GM21717 (cell line): ENCODE measurements around the gene FSTL4.

Source experiments
- ATAC-seq: cut with Tn5 transposase; IDR thresholded peaks from one replicate; pipeline ENCODE4 v1.9.1; 2021; ENCODE audit warnings: mild to moderate bottlenecking, moderate library complexity; ENCODE audit not compliant: unreplicated experiment

The FSTL4 gene

DNA sequence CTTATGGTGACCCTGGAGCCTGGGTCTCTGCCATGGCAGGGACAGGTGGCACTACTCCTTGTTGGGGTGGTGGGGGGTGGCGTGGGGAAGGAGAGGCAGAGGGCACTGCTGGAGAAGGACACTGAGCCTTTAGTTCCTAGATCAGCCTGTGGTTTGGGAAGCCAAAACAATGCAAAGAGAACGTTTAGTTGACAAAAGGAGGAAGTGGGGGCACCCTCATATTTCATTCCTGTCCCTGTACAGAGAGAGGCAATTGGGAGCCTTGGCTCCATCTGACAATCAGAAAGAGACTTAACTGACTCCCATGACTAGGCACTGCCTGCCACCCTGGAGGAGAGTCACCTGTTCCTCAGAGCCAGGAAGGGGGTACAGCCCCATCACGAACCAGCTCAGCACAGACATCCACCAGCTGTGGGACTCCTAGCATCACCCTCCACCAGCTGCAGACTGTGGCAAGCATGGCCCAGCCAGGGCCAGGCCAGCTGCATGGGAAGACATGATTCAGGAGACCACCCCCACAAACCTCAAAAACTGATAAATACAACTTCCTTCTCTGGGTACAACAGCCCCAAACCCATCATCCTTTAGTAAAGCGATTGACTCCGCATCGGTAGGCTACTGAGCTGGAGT, 303.1 kb downstream of the FSTL4 start:
- ATAC-seq = no peak

DNA sequence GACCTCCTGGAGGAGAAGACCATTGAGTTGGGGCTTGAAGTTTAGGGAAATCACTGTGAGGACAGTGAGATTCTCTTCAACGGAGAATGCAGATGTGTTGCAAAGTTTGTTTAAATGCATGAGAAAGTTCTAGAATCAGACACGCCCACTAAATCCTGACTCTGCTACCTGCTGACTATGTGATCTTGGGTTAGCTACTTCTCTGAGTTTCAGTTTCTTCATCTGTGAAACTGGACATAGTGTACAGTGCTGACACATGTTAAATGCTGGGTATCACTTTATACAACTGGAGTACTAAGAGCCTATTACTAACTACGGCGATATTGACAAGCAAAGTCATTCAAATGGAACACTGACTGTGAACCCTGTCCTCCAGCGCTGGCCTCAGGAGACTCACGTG, 305.1 kb downstream of the FSTL4 start:
- no peak for ATAC-seq

DNA sequence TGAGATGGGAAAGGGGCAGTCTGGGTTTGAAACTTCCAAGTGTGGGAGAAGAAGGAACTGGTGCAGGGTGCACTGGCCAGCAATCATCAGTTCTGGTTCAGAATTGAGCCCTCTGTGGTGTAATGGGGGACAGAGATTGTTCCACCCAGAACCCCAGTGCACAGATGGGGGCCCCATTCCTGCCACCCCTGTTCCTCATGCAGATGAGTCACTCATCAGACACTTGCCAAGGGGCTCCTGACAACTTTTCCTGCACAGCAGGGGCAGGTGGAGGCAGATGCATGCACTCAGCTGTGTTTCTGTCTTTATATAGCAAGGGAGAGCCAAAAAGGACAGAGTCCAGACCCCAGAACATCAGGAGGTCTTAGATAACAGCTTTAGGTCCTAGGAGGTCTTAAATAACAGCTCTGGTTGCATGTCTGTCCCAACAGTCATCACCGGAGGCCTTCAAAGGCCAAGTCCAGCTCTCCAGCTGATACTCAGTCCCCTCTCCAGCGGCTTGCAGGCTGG, 307.6 kb downstream of the FSTL4 start:
- ATAC-seq = no peak

DNA sequence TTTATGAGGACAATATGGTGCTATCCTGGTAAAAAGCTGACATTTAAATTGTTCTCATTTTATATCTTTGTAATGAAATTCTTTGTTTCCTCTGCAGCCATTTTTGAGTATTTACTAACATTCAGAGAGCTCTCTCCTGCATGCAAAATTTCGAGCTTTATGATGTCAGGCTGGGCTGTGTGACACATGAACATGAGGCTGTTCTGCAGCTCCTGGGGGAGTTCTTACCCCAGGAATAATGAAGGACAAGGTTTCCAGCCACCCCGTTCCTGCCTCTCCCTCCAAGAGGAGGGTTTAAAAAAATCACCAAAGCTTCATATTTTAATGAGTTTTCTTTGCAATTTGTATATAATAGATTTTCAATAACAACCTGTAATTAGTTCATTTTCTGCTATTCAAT, 308.2 kb downstream of the FSTL4 start:
- no peak for ATAC-seq

DNA sequence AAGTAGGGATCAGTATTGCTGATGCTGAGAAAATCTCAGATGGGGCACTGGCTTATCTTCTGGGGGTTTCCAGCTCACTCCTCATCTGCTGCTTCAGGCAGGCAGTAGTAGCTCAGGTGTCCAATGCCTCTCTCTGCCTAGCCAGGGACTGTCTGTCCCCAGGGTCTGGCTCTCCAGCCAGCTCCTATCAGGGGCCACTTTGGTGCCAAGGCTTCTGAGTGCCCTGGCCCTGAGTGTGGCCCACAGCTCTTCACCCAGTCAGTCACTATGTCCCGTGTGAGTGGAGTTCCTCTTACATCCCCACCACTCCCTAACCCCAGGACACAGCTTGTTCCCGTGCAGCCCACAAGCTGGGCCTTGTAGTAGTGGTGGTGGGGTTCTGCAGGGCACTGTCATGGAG, 309.0 kb downstream of the FSTL4 start:
- ATAC-seq = no peak

DNA sequence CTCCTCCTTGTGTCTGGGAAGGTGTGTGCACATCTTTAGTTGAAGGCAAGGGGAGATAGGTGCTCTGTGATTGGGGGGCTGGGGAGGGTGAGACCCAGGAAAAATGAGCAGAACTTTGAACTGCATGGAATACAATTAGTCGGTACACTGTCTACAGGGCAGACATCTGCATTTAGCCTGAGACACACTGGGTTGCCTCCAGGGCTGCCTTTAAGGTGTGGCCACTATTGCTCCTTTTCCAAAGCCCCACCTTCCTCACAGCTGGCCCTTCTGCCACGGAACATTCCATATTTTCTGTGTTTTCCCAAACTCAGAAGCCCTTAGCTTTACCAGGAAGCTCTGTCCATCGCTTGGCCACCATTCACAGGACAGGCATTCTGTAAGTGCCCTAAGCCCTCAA, 312.6 kb downstream of the FSTL4 start:
- no peak for ATAC-seq

DNA sequence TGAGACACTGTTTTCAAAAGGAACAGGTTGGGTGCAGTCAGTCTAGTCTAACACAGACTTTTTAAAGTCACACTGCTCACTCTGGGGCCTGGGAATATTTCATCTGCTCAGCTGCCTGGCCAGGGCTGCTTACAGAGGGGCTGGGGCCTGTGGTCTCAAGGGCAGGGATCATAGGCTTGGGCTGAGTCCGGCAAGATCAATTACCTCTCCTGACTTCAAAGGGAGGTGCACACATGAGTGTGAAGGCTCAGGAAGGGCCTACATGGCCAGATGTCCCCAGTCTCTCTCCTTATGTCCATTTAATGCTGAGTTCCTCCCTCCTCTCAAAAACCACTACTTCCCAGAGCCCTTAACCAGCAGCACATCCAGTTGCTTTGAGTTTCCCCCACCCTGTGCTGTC, 313.3 kb downstream of the FSTL4 start:
- no peak for ATAC-seq

DNA sequence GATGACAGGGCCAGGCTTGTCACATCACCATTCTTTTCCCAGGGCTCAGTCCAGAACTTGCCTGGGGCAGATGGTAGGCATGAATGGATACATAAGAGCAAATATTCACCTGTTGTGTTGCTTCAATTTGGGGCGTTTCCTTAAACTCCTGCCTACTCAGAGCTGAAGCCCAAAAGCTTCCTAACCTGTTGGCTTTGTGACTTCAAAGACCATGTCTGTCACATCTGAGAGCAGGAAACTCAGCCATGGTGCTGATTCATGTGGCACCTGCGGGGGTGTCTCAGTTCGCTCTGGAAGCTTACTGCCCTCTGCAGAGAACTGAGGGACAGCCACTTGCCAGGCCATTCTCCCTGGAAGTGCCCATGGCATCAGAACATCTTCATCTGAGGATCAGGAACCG, 313.9 kb downstream of the FSTL4 start:
- no peak for ATAC-seq

DNA sequence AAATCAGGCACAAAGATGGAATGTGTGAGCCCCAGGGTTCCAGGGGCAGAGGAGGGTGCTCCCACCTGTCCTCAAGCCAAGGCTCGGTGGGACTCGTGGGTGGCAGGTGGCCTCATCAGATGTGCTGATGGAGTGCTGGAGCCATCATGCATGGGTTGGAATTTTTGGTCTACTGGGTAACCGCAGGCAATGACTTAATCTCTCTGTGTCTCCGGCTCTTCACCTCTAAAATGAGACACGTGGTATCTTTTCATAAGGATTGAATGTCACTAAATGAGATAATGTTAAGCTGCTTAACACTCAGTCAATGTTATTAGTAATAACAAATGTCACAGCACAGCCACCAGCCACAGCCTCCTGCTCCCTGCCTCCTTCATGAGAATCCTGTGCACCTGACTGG, 315.0 kb downstream of the FSTL4 start:
- ATAC-seq = no peak

DNA sequence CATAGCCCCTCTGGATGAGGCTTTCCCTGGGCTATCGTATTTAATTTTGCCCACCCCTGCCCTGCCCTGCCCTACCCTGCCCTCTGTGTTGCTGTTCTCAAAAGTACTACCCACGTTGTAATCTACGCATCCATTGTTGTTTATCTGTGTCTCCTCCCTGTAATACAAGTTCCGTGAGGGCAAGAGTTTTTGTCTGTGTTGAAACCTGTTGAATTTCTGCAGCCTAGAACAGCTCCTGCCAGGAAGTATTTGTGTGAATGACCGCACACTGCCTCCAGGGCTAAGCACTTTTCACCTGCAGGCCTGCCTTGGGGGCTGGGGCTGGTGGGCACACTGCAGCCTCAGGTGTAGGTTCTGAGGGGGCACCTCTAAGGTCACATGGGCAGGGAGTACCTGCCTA, 315.7 kb downstream of the FSTL4 start:
- ATAC-seq = no peak

DNA sequence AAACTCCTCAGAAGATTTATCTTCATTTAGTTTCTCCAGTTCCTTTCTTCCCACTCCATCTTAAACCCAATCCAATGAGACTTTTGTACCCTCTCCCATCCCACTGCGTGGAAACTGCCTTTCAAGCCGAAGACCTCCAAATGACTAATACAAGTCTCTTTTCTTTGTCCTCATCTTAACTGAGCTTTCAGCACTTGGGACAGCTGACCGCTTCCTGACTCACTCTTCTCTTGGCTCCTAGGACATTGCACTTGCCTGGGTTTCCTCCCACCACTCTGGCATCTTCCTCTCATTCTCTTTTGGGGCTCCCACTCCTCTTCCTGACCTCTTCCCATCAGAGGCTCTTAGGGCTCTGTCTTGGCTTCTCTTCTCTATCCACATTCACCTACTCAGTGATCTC, 316.8 kb downstream of the FSTL4 start:
- no peak for ATAC-seq

DNA sequence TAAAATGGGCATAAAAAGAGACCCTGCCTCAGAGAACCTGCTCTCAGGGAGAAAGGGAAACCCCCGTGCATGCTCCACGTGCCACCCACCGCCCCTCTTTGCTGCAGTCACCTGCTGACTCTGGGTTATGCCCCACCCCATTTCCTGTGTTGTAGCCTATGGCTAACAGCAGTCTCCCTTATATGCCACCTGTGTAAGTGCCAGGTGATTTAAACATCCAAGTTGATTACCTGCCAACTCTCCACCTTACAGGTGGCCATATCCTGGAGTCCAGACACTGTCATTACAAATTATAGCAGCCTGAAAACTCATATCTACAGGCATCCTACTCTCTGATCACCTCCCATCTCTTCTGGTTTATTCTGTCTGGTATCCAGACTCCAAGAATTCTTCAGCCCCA, 318.0 kb downstream of the FSTL4 start:
- no peak for ATAC-seq

DNA sequence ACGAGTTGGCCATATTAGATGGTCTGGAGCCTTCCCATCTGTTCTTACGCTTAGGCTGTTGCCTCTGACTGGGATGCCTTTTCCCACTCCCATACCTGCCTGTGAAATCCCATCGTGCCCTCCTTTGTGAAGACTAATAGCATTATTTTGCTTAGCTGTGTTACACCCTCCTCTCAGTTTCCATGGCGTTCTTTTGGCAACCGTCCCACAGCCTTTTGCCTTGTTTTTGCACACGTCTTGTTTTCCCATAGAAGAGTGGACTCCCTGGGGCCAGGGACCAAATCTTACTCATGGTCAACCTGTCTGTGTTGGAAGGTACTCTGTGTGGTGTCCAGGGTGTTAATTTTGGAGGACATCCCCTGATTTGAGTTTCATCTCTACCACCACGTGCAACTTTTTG, 318.4 kb downstream of the FSTL4 start:
- ATAC-seq = no peak

DNA sequence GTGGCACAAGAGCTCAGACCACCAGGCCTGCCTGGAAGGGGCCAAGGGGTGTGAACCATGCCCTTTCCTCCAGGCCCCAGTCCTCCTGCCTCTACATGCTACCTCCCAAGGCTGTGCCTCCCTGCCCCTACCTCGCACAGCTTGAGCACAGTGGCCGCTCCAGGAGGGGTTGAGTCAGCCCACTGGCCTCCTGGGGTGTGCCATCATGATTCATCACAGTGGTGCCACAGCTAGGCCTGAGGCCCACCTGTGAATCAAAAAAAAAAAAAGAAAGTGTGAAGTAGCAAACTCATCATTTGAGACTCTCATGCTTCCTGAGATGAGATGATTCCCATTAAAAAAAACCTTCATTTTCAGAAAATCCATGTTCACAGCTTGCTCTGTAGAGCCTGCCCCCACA, 320.0 kb downstream of the FSTL4 start:
- ATAC-seq = no peak

DNA sequence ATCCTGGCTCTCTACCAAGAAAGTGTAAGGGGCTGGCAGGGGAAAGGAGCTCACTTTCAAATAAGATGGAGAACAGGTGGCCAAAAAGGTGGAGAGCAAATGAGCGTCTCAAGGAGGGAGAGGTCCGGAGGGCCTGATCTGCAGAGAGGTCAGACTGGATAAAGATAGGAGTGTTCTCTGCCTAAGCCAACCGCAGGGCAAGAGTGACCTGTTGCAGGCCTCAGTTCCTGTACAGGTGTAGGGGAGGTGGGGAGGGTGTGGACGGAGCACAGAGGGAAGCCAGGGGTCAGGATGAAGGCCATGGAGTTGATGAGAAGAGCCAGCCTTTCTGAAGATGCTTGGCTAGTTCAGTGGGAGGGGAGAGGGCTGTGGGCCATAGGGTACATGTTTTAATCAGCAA, 320.8 kb downstream of the FSTL4 start:
- no peak for ATAC-seq

DNA sequence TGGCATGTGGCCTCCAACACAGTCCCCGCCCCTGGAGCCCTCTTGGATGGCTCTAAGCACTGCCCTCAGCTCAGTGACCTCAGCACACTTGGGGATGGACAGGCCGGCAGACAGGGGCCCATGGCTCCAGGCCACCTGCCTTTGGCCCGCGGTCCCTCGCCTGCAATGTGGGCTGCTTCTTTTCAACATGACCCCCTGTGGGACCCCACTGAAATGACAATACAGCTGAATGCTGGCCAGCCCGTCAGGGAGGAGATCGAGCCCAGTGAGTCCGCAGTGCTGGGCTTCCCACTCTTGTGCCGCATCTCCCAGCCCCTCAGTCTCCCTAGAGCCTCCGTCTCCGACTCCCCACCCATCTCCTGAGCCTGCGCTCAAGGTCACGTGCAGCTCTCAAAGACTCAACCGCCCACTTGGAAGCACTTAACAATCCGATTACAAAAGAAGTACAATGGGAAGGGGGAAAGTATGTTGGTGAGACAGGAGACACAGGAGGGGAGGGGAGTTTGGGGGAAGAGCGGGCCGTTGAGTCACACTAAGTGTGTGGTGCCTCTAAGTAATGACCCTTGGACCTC, 321.6 kb downstream of the FSTL4 start:
- ATAC-seq = no peak

DNA sequence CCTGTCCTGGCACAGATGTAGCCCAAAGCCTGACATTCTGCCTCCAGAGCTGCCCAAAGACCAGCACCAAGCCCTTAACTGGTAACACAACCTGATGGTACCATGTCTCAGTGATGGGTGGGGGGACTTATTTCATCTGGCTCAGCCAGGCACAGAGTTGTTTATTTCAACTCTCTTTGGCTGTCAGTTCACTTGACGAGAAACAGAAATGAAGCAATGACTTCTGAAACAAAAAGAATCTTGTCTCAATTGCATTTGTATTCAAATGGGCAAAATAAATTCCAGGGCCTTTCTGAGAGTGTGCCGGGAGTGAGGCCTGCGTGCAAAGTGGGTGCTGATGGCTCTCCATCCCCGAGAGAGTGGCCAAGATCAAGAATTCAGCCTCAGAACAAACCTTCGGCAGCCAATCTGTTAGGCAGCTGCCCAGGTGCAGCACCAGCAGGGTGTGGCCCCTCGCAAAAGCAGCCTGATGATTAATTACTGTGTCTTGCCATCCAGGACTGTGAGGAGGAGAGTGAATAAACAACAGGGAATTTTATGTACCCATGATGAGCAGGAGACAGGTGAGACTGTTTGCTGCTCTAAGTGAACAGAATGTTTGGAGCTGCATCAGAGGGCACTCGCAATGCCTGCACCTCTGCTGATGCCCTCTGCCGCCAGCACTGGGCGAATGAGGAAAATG, 322.5 kb downstream of the FSTL4 start:
- no peak for ATAC-seq

DNA sequence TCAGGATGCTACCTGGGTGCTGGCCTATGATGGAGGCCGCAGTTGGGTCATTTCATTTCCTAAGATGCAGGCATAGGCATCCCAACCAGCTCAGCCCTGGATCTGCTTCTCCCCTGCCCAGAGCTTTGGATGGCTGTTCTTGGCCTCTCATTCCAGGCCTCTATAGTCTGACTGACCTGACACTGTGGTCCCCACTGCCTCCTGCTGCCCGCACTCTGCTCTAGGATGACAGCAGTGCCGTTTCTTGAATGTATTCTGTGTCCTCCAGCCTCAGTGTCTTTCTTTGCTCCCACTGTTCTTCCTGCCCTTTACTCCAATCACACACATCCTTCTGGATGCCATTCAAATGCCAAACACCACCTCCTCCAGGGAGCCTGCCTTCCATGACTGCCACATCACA, 324.8 kb downstream of the FSTL4 start:
- ATAC-seq = no peak

DNA sequence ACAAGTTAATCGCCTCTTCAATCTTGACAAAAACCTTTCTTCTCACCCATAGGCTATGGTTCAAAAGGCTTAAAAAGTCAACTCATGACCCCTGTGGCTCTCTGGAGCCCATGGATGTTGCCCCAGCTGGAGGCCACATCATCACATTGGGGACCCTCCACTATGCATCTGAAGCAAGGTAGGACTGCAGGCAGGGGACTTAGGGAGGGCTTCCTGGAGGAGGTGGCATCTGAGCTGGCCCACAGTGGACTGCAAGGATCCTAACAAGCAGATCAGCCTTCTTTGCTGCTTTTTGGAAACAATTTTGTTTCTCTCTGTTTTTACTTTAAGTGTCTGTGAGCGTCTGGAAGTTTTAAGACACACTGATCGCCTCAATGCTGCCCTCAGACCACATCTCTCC, 325.9 kb downstream of the FSTL4 start:
- no peak for ATAC-seq

DNA sequence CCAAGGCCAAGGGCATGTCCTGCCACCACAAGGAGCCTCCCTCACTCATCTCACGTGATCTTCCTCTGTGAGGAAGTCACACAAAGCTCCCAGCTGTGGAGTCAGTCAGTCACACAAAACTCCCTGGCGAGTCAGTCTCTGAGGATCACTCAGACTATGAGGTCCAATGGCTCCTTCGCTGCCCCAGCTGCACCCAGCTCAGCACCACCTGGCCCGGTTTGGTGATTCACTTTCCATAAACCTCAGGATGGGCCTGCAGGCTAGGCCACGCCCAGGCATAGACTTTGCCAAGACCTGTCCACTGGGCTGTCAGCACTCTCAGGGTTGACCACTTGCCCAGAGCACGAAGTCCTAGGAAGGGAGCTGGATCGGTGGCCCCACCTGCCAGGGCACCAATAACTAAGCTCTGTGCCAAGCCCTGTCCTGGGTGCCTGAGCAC, 326.7 kb downstream of the FSTL4 start:
- ATAC-seq = no peak

DNA sequence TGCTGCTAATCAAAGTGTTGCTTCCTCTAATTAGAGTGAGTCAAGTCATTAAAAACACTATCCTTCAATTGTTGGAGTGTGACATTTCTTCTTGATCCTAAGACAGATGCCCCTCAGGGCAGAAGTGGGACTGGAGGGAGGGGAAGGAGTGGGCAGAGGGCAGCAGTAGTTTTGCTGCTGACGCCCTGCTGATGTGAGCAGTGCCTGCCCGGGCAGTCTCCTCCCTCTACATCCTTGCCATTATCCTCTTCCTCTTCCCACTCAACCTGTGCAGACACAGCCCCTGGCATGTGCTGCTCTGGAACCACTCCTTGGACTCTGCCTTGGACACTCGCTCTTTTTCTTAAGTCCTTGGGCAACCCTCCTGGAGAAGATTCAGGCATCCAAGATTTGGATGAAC, 328.0 kb downstream of the FSTL4 start:
- no peak for ATAC-seq

DNA sequence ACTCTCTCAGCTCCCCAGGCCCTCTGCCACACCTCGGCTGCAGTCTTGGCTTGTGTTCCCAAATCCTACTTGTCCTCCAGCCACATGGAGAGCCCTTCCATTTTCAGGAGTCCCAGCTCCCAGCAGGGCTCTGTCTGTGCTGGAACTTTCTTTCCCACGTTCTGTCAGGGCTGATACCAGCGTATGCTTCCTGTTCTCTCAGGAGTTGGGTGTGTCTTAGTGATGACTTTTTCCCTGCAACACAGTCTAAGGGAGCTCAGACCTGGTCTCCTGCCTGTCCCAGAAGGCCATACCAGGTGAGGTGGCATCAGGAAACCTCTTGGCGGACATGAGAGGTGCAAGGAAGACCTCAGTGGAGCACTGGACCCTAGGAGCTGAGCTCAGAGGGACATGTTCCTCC, 334.0 kb downstream of the FSTL4 start:
- ATAC-seq = no peak
